Prostate gland (tissue), 2 donors: ENCODE data around the gene PCDH9.

ENCODE experiments used
- POLR2A ChIP-seq: fragments of 450-650 bp; IDR thresholded peaks from one replicate; pipeline ENCODE4 v1.6.1; 2016; ENCODE audit warnings: antibody characterized with exemption, mild to moderate bottlenecking
- TF ChIP-seq, protein P1 (sequence below), 4 experiments: fragments of 200-600 bp in 2 of 4; fragments of 450-650 bp in 2 of 4; sonication (generic) in 2 of 4; IDR thresholded peaks; 1 replicate in 3 of 4; 2 replicates in 1 of 4; pipeline ENCODE4 v1.5.1; 2016 to 2019; ENCODE audit warnings: antibody characterized with exemption in 4 of 4, mild to moderate bottlenecking in 2 of 4, moderate library complexity in 2 of 4

DNA sequence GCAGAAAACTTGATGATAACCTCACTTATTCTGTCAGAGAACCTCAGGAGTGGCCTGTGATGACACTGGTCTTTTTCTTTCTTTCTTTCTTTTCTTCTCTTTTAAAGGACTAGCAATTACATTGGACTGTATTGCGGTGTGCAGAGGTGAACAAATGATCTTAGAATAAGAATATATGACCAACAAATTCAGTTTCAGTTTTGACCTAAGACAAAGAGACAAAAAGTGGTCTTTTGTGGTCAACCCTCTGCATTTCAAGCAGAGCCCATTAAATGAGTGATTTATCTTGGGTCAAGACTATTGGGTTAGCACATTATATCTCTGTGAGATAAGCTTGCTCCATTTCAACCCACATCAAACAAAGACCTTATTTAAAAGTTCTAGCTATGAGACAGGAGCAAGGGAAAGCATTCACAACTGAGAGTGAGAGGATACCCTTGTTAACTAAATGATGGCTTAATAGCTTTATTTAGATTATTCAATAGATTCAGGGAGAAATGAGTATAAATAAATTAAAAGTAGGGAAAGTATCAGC, 644.4 kb downstream of the PCDH9 start:
- no peak for TF ChIP-seq POLR2A
- TF ChIP-seq, protein P1, sequence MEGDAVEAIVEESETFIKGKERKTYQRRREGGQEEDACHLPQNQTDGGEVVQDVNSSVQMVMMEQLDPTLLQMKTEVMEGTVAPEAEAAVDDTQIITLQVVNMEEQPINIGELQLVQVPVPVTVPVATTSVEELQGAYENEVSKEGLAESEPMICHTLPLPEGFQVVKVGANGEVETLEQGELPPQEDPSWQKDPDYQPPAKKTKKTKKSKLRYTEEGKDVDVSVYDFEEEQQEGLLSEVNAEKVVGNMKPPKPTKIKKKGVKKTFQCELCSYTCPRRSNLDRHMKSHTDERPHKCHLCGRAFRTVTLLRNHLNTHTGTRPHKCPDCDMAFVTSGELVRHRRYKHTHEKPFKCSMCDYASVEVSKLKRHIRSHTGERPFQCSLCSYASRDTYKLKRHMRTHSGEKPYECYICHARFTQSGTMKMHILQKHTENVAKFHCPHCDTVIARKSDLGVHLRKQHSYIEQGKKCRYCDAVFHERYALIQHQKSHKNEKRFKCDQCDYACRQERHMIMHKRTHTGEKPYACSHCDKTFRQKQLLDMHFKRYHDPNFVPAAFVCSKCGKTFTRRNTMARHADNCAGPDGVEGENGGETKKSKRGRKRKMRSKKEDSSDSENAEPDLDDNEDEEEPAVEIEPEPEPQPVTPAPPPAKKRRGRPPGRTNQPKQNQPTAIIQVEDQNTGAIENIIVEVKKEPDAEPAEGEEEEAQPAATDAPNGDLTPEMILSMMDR (IDR thresholded peaks at IDR 0.05) = no peak
